ENCODE measurements around the gene DDIT4. TPM values are rescaled to one million over a fixed set of nuclear protein-coding genes. Genes with fewer than 3 reads are reported as not detected.

Gene DDIT4
- total RNA-seq, 1 experiment from 2014 or later: 155 TPM

DNA sequence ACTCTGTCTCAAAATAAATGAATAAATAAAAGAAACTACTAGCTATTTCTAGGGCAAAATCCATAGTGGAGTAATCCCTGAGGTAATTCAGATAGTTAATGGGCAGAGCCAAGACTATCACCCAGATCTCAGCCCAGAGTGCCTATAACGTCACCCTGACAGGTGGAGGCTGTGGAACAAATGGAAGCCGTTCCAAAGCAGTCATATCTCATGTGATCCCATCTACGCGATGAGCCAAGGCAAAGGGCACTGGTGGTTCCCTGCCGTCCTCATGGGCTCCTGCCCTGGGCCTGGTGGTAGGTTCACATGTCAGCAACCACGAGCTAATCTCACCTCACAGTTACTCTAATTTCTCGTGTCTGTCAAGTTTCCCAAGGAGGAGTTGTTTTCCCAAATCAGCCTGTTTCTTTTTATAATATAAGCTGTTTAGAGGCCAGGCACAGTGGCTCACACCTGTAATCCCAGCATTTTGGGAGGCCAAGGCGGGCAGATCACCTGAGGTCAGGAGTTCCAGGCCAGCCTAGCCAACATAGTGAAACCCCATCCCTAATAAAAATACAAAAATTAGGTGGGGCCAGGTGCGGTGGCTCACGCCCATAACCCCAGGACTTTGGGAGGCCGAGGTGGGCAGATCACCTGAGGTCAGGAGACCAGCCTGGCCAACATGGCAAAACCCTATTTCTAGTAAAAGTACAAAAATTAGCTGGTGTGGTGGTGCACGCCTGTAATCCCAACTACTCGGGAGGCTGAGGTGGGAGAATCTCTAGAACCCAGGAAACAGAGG is 35.1 kb upstream of the DDIT4 start:
- H3K9me3 Mint-ChIP-seq (ENCODE audit: unreplicated experiment): no peaks in the 10 kb centered on the region
- H3K4me3 Mint-ChIP-seq (ENCODE audit: unreplicated experiment): no peak overlapping the region
- intact Hi-C loops (cut with micrococcal nuclease; ENCODE audit: unreplicated experiment): no loop called here
- H3K27ac Mint-ChIP-seq (ENCODE audit: unreplicated experiment): no peak overlapping the region
- no peaks in the 10 kb centered on the region for H3K27me3 Mint-ChIP-seq (ENCODE audit: insufficient read depth, unreplicated experiment)
- H3K4me1 Mint-ChIP-seq (ENCODE audit: low read depth, unreplicated experiment): peaks cover 8% of the 10 kb centered on the region
- H3K4me1 ChIP-seq: 0 out of 2 replicates have a peak, but pooled peaks cover under 1% of the 10 kb centered on the region
- ChIA-PET POLR2A (interaction anchor here (0.6 to 1.0 kb wide), 2 partner anchors 35 to 64 kb away, joined by 4 to 8 read pairs; partner anchors contain the start of gene DDIT4), CTCF (no interaction called here)
- no peak overlapping the region for H3K4me3 ChIP-seq (ENCODE audit: low read depth, low read length)
- no TSS peak for BruUV-seq (replicated peaks)
- no peaks in the 10 kb centered on the region for H3K27me3 ChIP-seq (replicated peaks; ENCODE audit: control insufficient read depth, insufficient read depth, low read length)
- TF ChIP-seq, protein P1, sequence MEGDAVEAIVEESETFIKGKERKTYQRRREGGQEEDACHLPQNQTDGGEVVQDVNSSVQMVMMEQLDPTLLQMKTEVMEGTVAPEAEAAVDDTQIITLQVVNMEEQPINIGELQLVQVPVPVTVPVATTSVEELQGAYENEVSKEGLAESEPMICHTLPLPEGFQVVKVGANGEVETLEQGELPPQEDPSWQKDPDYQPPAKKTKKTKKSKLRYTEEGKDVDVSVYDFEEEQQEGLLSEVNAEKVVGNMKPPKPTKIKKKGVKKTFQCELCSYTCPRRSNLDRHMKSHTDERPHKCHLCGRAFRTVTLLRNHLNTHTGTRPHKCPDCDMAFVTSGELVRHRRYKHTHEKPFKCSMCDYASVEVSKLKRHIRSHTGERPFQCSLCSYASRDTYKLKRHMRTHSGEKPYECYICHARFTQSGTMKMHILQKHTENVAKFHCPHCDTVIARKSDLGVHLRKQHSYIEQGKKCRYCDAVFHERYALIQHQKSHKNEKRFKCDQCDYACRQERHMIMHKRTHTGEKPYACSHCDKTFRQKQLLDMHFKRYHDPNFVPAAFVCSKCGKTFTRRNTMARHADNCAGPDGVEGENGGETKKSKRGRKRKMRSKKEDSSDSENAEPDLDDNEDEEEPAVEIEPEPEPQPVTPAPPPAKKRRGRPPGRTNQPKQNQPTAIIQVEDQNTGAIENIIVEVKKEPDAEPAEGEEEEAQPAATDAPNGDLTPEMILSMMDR (IDR thresholded peaks at IDR 0.05; ENCODE audit: insufficient read depth in 1 of 2, low read depth in 1 of 2, low read length in 1 of 2, severe bottlenecking in 1 of 2, unreplicated experiment in 1 of 2): no peak
- no peak for DNase-seq
- H3K36me3 Mint-ChIP-seq (ENCODE audit: insufficient read depth, unreplicated experiment): peaks cover 43% of the 10 kb centered on the region
- H3K36me3 ChIP-seq (ENCODE audit: control insufficient read depth, insufficient read depth, low read length): peaks cover 4% of the 10 kb centered on the region
- no peaks in the 10 kb centered on the region for H3K9me3 ChIP-seq

- no peaks in the 10 kb centered on the region for H3K27me3 ChIP-seq (replicated peaks; ENCODE audit: control insufficient read depth, insufficient read depth, low read length)
- no peaks in the 10 kb centered on the region for H3K27me3 Mint-ChIP-seq (ENCODE audit: insufficient read depth, unreplicated experiment)
- intact Hi-C loops (cut with micrococcal nuclease; ENCODE audit: unreplicated experiment): no loop called here
- no peak overlapping the region for H3K4me3 ChIP-seq (ENCODE audit: low read depth, low read length)
- no peak overlapping the region for H3K4me3 Mint-ChIP-seq (ENCODE audit: unreplicated experiment)
- BruUV-seq (replicated peaks): no TSS peak
- TF ChIP-seq, protein P1 (IDR thresholded peaks at IDR 0.05; ENCODE audit: insufficient read depth in 1 of 2, low read depth in 1 of 2, low read length in 1 of 2, severe bottlenecking in 1 of 2, unreplicated experiment in 1 of 2): no peak
- peaks cover 35% of the 10 kb centered on the region for H3K36me3 Mint-ChIP-seq (ENCODE audit: insufficient read depth, unreplicated experiment)
- no peak for DNase-seq
- peaks cover 2% of the 10 kb centered on the region; the same call in 1 of the 2 replicates for H3K36me3 ChIP-seq (ENCODE audit: control insufficient read depth, insufficient read depth, low read length)
- no peak overlapping the region for H3K27ac Mint-ChIP-seq (ENCODE audit: unreplicated experiment)
- H3K9me3 ChIP-seq: no peaks in the 10 kb centered on the region
- POLR2A ChIA-PET: interaction anchor here (1.0 kb wide), 1 partner anchor 34 kb away, joined by 8 read pairs; the partner anchor contains the start of gene DDIT4
- H3K9me3 Mint-ChIP-seq (ENCODE audit: unreplicated experiment): no peaks in the 10 kb centered on the region
- peaks cover 9% of the 10 kb centered on the region for H3K4me1 ChIP-seq
- CTCF ChIA-PET: no interaction called here
- H3K4me1 Mint-ChIP-seq (ENCODE audit: low read depth, unreplicated experiment): peaks cover 17% of the 10 kb centered on the region
Observed at GRCh38 chr10:72239409-72239808, 34.3 kb upstream of the DDIT4 start.

DNA sequence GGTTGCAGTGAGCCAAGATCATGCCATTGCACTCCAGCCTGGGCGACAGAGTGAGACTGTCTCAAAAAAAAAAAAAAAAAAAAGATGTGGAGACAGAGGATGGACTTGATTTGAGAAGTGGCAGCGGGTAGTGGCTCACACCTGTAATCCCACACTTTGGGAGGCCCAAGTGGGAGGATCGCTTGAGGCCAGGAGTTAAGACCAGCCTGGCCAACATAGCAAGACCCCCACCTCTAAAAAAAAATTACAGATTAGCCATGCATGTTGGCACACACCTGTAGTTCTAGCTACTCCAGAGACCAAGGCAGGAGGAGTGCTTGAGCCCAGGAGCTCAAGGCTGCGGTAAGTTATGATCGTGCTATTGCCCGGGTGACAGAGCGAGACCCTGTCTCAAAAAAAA is 33.4 kb upstream of the DDIT4 start:
- ChIA-PET POLR2A (no interaction called here), CTCF (interaction anchor here (0.7 kb wide), 2 partner anchors 88 to 89 kb away, joined by 4 to 5 read pairs; no protein-coding TSS in a partner anchor)
- H3K36me3 ChIP-seq (ENCODE audit: control insufficient read depth, insufficient read depth, low read length): no peaks in the 10 kb centered on the region
- H3K36me3 Mint-ChIP-seq (ENCODE audit: insufficient read depth, unreplicated experiment): peaks cover 27% of the 10 kb centered on the region
- TF ChIP-seq, protein P1 (IDR thresholded peaks at IDR 0.05; ENCODE audit: insufficient read depth in 1 of 2, low read depth in 1 of 2, low read length in 1 of 2, severe bottlenecking in 1 of 2, unreplicated experiment in 1 of 2): no peak
- H3K27ac Mint-ChIP-seq (ENCODE audit: unreplicated experiment): no peak overlapping the region
- no peak for DNase-seq
- peaks cover 23% of the 10 kb centered on the region for H3K4me1 Mint-ChIP-seq (ENCODE audit: low read depth, unreplicated experiment)
- no TSS peak for BruUV-seq (replicated peaks)
- intact Hi-C loops (cut with micrococcal nuclease; ENCODE audit: unreplicated experiment): no loop called here
- H3K4me3 Mint-ChIP-seq (ENCODE audit: unreplicated experiment): no peak overlapping the region
- H3K4me1 ChIP-seq: peaks cover 18% of the 10 kb centered on the region
- no peaks in the 10 kb centered on the region for H3K9me3 Mint-ChIP-seq (ENCODE audit: unreplicated experiment)
- H3K27me3 Mint-ChIP-seq (ENCODE audit: insufficient read depth, unreplicated experiment): no peaks in the 10 kb centered on the region
- no peaks in the 10 kb centered on the region for H3K9me3 ChIP-seq
- no peak overlapping the region for H3K4me3 ChIP-seq (ENCODE audit: low read depth, low read length)
- no peaks in the 10 kb centered on the region for H3K27me3 ChIP-seq (replicated peaks; ENCODE audit: control insufficient read depth, insufficient read depth, low read length)

Data from Caco-2 (cell line).